ENCODE measurements around the gene TMEM154. TPM values are rescaled to one million over a fixed set of nuclear protein-coding genes. Genes with fewer than 3 reads are reported as not detected.

Gene TMEM154
- total RNA-seq, 1 donor from 2014 or later: 19.6 TPM

DNA sequence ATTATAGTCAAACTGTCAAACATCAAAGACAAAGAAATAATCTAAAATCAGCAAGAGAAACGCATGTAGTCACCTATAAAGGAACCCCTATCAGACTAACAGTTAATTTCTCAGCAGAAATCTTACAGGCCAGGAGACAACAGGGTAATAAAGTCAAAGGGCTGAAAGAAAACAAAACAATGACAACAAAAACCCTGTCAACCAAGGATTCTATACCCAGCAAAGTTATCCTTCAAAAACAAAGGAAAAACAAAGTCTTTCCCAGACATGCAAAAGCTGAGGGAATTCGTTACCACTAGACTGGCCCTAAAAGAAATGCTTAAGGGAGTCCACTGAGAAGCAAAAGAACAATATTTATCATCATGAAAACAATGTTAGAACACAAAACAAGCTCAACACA lies 22.1 kb downstream of the TMEM154 start:
- intact Hi-C loops (cut with DNase I): no loop called here
- H3K27me3 ChIP-seq (ENCODE audit: low read depth): no peaks in the 10 kb centered on the region
- DNase-seq: no peak
- peaks cover 19% of the 10 kb centered on the region for H3K9me3 ChIP-seq
- peaks cover 3% of the 10 kb centered on the region for H3K4me1 ChIP-seq
- no peak overlapping the region for H3K4me3 ChIP-seq
- TF ChIP-seq, protein P1, sequence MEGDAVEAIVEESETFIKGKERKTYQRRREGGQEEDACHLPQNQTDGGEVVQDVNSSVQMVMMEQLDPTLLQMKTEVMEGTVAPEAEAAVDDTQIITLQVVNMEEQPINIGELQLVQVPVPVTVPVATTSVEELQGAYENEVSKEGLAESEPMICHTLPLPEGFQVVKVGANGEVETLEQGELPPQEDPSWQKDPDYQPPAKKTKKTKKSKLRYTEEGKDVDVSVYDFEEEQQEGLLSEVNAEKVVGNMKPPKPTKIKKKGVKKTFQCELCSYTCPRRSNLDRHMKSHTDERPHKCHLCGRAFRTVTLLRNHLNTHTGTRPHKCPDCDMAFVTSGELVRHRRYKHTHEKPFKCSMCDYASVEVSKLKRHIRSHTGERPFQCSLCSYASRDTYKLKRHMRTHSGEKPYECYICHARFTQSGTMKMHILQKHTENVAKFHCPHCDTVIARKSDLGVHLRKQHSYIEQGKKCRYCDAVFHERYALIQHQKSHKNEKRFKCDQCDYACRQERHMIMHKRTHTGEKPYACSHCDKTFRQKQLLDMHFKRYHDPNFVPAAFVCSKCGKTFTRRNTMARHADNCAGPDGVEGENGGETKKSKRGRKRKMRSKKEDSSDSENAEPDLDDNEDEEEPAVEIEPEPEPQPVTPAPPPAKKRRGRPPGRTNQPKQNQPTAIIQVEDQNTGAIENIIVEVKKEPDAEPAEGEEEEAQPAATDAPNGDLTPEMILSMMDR (IDR thresholded peaks at IDR 0.05): no peak
- no peak overlapping the region for H3K27ac ChIP-seq
- H3K36me3 ChIP-seq: no peaks in the 10 kb centered on the region
- no peak for ATAC-seq

DNA sequence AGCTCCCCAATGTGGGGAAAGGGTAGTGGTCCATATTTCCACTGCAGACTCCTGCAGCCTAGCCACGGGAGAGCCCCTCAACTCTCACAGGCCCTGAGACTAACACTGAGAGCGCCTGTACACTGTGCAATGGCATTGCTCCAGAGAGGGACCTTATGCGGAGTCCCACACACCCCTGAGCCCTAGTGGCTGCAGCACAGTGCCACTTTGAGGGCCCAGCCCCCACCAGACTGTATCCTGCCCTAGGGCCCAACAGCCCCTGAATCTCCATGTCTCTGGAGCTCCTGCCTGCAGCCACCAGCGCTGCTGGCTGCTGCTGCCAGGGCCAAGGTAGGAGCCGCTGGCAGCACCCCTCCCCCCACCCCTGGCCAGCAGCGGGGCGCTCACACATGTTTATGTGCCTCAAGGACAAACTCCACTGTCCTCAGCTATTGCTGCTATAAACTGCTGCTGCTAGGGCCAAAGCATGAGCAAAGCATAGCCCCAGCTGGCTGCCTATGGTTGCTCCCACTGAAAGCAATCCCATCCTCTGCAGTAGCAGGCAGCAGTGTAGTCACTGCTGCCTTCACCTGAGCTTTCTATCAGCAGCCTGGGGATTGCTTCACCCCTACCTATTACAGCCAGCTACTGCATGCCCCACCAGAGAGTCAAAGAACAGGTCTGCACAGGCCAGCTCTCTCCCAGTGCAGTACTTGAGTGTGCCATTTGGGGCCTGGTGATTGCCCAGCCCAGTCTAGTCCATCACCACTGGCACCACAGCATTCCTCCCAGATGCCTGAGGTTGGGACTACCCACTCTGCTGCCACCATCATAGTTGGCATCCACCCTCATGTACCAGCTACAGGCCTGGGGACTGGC lies 24.3 kb downstream of the TMEM154 start:
- Histone ChIP-seq H3K4me1 (no peaks in the 10 kb centered on the region), H3K9me3 (peaks cover 19% of the 10 kb centered on the region), H3K27ac (no peak overlapping the region), H3K4me3 (no peak overlapping the region), H3K36me3 (no peaks in the 10 kb centered on the region), H3K27me3 (ENCODE audit: low read depth) (no peaks in the 10 kb centered on the region)
- DNase-seq (no peak), ATAC-seq (peak in 1 of 2 donors; percentile 27)
- TF ChIP-seq, protein P1 (IDR thresholded peaks at IDR 0.05): no peak
- intact Hi-C loops (cut with DNase I): no loop called here

DNA sequence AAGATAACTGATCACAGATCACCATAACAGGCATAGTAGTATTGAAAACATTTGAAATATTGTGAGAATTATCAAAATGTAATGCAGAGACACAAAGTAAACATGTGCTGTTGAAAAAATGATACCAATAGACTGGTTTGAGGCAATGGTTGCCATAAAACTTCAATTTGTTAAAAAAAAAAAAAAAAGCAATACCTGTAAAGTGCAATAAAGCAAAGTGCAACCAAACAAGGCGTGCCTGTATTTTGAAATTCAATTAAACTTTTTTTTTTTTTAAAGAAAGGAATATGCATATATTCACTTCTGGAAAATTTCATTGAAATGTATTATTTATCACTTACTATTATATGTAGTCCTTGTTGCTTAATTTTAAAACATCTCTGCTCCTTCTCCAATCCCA lies 27.7 kb downstream of the TMEM154 start:
- H3K4me3 ChIP-seq: no peak overlapping the region
- no peak for ATAC-seq
- no peak overlapping the region for H3K27ac ChIP-seq
- no peaks in the 10 kb centered on the region for H3K27me3 ChIP-seq (ENCODE audit: low read depth)
- no peaks in the 10 kb centered on the region for H3K36me3 ChIP-seq
- intact Hi-C loops (cut with DNase I): no loop called here
- no peaks in the 10 kb centered on the region for H3K4me1 ChIP-seq
- DNase-seq: no peak
- H3K9me3 ChIP-seq: peaks cover 3% of the 10 kb centered on the region
- TF ChIP-seq, protein P1 (IDR thresholded peaks at IDR 0.05): no peak

DNA sequence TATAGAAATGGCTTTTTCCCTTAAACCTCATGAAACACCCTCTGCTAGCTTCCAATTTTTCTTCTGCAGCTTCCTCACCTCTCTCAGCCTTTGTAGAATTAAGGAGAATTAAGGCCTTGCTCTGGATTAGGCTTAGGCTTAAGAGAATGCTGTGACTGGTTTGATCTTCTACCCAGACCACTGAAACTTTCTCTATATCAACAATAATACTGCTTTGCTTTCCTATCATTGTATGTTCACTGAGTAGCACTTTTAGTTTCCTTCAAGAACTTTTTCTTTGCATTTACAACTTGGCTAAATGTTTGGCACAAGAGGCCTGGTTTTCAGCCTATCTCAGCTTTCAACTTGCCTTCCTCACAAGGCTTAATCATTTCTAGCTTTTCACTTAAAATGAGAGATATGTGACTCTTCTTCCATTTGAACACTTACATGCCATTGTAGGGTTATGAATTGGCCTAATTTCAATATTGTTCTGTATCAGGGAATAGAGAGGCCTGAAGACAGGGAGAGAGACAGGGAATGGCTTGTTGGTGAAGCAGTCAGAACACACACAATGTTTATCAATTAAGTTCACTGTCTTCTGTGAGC lies 28.2 kb downstream of the TMEM154 start:
- Histone ChIP-seq H3K27me3 (ENCODE audit: low read depth) (no peaks in the 10 kb centered on the region), H3K4me3 (no peak overlapping the region), H3K4me1 (no peaks in the 10 kb centered on the region), H3K9me3 (no peaks in the 10 kb centered on the region), H3K36me3 (no peaks in the 10 kb centered on the region), H3K27ac (no peak overlapping the region)
- ATAC-seq (no peak), DNase-seq (no peak)
- TF ChIP-seq, protein P1 (IDR thresholded peaks at IDR 0.05): no peak
- intact Hi-C loops (cut with DNase I): no loop called here

DNA sequence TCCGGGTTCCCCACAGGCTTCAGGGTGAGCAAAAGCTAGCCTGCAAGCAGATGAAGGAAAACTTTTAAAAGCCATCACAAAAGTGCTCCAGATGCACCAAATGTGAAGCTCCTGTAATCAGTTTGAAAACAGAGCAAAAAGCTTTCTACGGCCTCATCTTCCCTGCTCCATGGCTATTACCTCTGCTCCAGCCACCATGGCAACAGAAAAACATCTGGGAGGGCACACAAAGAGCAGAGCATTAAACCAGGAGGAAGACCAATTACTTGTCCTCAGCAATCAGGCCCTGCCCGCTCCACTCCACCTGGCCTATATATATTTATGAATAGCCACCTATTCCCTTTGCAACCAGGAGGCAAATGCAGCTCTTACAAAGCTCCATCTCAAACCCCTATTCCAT lies 33.6 kb downstream of the TMEM154 start:
- no peaks in the 10 kb centered on the region for H3K4me1 ChIP-seq
- H3K36me3 ChIP-seq: no peaks in the 10 kb centered on the region
- DNase-seq: no peak
- H3K27me3 ChIP-seq (ENCODE audit: low read depth): no peaks in the 10 kb centered on the region
- H3K9me3 ChIP-seq: no peaks in the 10 kb centered on the region
- intact Hi-C loops (cut with DNase I): no loop called here
- TF ChIP-seq, protein P1 (IDR thresholded peaks at IDR 0.05): no peak
- H3K4me3 ChIP-seq: no peak overlapping the region
- no peak for ATAC-seq
- H3K27ac ChIP-seq: no peak overlapping the region
